ENCODE results near the gene GOLM1.
"Not testable (repeated sequence)": the region's sequence is repeated elsewhere in the genome, so short reads cannot be mapped to it uniquely, and the experiment has no call there.

GOLM1 gene

GRCh38 chr9:86098824-86099700 is at the start of gene GOLM1:
TSS of gene GOLM1 (minus strand) at chr9:86099558. CDS start at chr9:86079320, 20,238 bp downstream.
- no peak for FAIRE-seq

GRCh38 chr9:86146671-86147070 is 47.3 kb upstream of the GOLM1 start:
- FAIRE-seq: not testable (repeated sequence)

- not testable (repeated sequence) for FAIRE-seq
Measured at GRCh38 chr9:86145960-86146359, 46.6 kb upstream of the GOLM1 start.

GRCh38 chr9:86142973-86143372 is 43.6 kb upstream of the GOLM1 start:
- FAIRE-seq: no peak

- no peak for FAIRE-seq
Measured at GRCh38 chr9:86141843-86142242, 42.5 kb upstream of the GOLM1 start.

- FAIRE-seq: no peak
Measured at GRCh38 chr9:86135371-86135770, 36.0 kb upstream of the GOLM1 start.

GRCh38 chr9:86134361-86134760 is 35.0 kb upstream of the GOLM1 start:
- no peak for FAIRE-seq

GRCh38 chr9:86128235-86128822 is 29.0 kb upstream of the GOLM1 start:
- no peak for FAIRE-seq

- no peak for FAIRE-seq
Measured at GRCh38 chr9:86126998-86127972, 27.9 kb upstream of the GOLM1 start.

- FAIRE-seq: no peak
Measured at GRCh38 chr9:86122311-86122710, 23.0 kb upstream of the GOLM1 start.

GRCh38 chr9:86119457-86119856 is 20.1 kb upstream of the GOLM1 start:
- FAIRE-seq: no peak

GRCh38 chr9:86116425-86116824 is 17.1 kb upstream of the GOLM1 start:
- no peak for FAIRE-seq

- no peak for FAIRE-seq
Measured at GRCh38 chr9:86115886-86116285, 16.5 kb upstream of the GOLM1 start.

GRCh38 chr9:86112057-86112456 is 12.7 kb upstream of the GOLM1 start:
- FAIRE-seq: no peak

GRCh38 chr9:86102626-86103025 is 3.3 kb upstream of the GOLM1 start:
- FAIRE-seq: no peak

- no peak for FAIRE-seq
Measured at GRCh38 chr9:86099701-86100364, 475 bp upstream of the GOLM1 start.

- no peak for FAIRE-seq
Measured at GRCh38 chr9:86097510-86098224, 1.7 kb downstream of the GOLM1 start.

- no peak for FAIRE-seq
Measured at GRCh38 chr9:86096386-86096785, 3.0 kb downstream of the GOLM1 start.

GRCh38 chr9:86093788-86094555 is 5.4 kb downstream of the GOLM1 start:
- no peak for FAIRE-seq

- FAIRE-seq: no peak
Measured at GRCh38 chr9:86091477-86091876, 7.9 kb downstream of the GOLM1 start.

- no peak for FAIRE-seq
Measured at GRCh38 chr9:86082870-86083269, 16.5 kb downstream of the GOLM1 start.
